HG03280 (cell line): ENCODE data around the gene PAXIP1.

Experiments used
- ATAC-seq: cut with Tn5 transposase; IDR thresholded peaks from one replicate; pipeline ENCODE4 v1.9.1; 2021; ENCODE audit warnings: mild to moderate bottlenecking, moderate library complexity; ENCODE audit not compliant: unreplicated experiment

The PAXIP1 gene

GRCh38 chr7:154896076-154896475 is 106.8 kb downstream of the PAXIP1 start:
- ATAC-seq, result no peak
